DND-41 (cell line): ENCODE data around the gene NUTM1.
"Not testable (repeated sequence)": the region's sequence is repeated elsewhere in the genome, so short reads cannot be mapped to it uniquely, and the experiment has no call there.

ENCODE experiments used
- ATAC-seq: fragments of 200-7000 bp; cut with Tn5 transposase; 3 replicates; pipeline ENCODE4 v1.9.1; 2021; ENCODE audit warnings: low read depth; ENCODE audit not compliant: insufficient read depth
- DNase-seq: peaks from one replicate; pipeline ENCODE4 v3.0.0-alpha.2; 2020
- H2AFZ ChIP-seq: 2 replicates; pipeline ENCODE4 v1.6.0; 2012; ENCODE audit warnings: low read depth, low read length
- H3K27ac ChIP-seq: 2 replicates; pipeline ENCODE4 v1.5.1; 2012; ENCODE audit warnings: low read length, inconsistent platforms
- H3K27me3 ChIP-seq: fragments of 200-600 bp; sonication (generic); 2 replicates; pipeline ENCODE4 v1.6.0; 2012; ENCODE audit warnings: low read length, mild to moderate bottlenecking, inconsistent platforms; ENCODE audit not compliant: insufficient read depth, poor library complexity
- H3K36me3 ChIP-seq: 2 replicates; pipeline ENCODE4 v1.5.1; 2012; ENCODE audit warnings: low read length, inconsistent platforms; ENCODE audit not compliant: insufficient read depth
- H3K4me1 ChIP-seq: 2 replicates; pipeline ENCODE4 v1.5.1; 2012; ENCODE audit warnings: mild to moderate bottlenecking, low read length; ENCODE audit not compliant: insufficient read depth
- H3K4me2 ChIP-seq: 2 replicates; pipeline ENCODE4 v1.6.0; 2012; ENCODE audit warnings: mild to moderate bottlenecking, moderate library complexity, low read length, inconsistent platforms; ENCODE audit not compliant: insufficient read depth
- H3K4me3 ChIP-seq, 2 experiments: fragments of 200-600 bp in 1 of 2; shearing (Covaris generic) in 1 of 2; 2 replicates each; pipeline ENCODE4 v1.5.1; 2012 to 2016; ENCODE audit warnings: inconsistent platforms in 2 of 2, low read length in 2 of 2, mild to moderate bottlenecking in 2 of 2, low read depth in 1 of 2, moderate library complexity in 1 of 2
- H3K79me2 ChIP-seq: 2 replicates; pipeline ENCODE4 v1.6.0; 2012; ENCODE audit warnings: low read length, inconsistent platforms; ENCODE audit not compliant: insufficient read depth
- H3K9ac ChIP-seq: 2 replicates; pipeline ENCODE4 v1.6.0; 2012; ENCODE audit warnings: low read depth, mild to moderate bottlenecking, inconsistent platforms, low read length, moderate library complexity
- H3K9me3 ChIP-seq: 2 replicates; pipeline ENCODE4 v1.5.1; 2012; ENCODE audit warnings: low read length, moderate library complexity, mild to moderate bottlenecking, inconsistent platforms; ENCODE audit not compliant: insufficient read depth, severe bottlenecking
- H4K20me1 ChIP-seq: 2 replicates; pipeline ENCODE4 v1.6.0; 2012; ENCODE audit warnings: low read length; ENCODE audit not compliant: insufficient read depth

NUTM1 gene

GRCh38 chr15:34403899-34404298, 60.8 kb downstream of the NUTM1 start:
- H4K20me1 ChIP-seq, H3K4me2 ChIP-seq, DNase-seq, H3K79me2 ChIP-seq, ATAC-seq, H3K27ac ChIP-seq, H3K27me3 ChIP-seq, H3K4me3 ChIP-seq, H3K36me3 ChIP-seq, H3K9ac ChIP-seq, H2AFZ ChIP-seq, H3K9me3 ChIP-seq, H3K4me1 ChIP-seq: not testable (repeated sequence)
